A549 (cell line): ENCODE data around the gene CRYBA1.

ENCODE experiments used
- CTCF ChIP-seq: fragments of >200 bp; sonication (Bioruptor Twin); formaldehyde crosslinking; IDR thresholded peaks from 3 replicates; pipeline ENCODE4 v1.5.1; 2016
- EP300 ChIP-seq, 2 experiments: fragments of >200 bp; sonication (Bioruptor Twin); formaldehyde crosslinking; IDR thresholded peaks; 2 replicates in 1 of 2; 3 replicates in 1 of 2; pipeline ENCODE4 v1.6.1; 2016 to 2017
- HMGXB4 ChIP-seq: fragments of 250-450 bp; sonication (Bioruptor Pico); IDR thresholded peaks from 2 replicates; pipeline ENCODE4 v1.5.0; 2021; ENCODE audit warnings: mild to moderate bottlenecking, moderate library complexity, borderline replicate concordance
- MYC ChIP-seq: IDR thresholded peaks from 2 replicates; pipeline ENCODE4 v1.6.1; 2012; ENCODE audit warnings: mild to moderate bottlenecking, inconsistent platforms, low read length, improper control_type of control experiment, borderline replicate concordance
- POLR2A ChIP-seq: IDR thresholded peaks from 2 replicates; pipeline ENCODE4 v1.6.1; 2012; ENCODE audit warnings: mild to moderate bottlenecking, low read length
- RCOR1 ChIP-seq: fragments of 150-350 bp; IDR thresholded peaks from 2 replicates; pipeline ENCODE4 v1.6.1; 2014; ENCODE audit warnings: antibody characterized with exemption, low read length, low read depth

GRCh38 chr17:29293890-29294579 is 47.4 kb downstream of the CRYBA1 start, which contains the start of gene NUFIP2:
- peak; percentile 99 for TF ChIP-seq POLR2A
- TF ChIP-seq CTCF: no peak
- no peak for TF ChIP-seq MYC
- no peak for TF ChIP-seq RCOR1
- TF ChIP-seq HMGXB4: no peak
- no peak for TF ChIP-seq EP300 (IDR thresholded peaks at IDR 0.05)
